ENCODE results near the gene TNFAIP8L3.

DNA sequence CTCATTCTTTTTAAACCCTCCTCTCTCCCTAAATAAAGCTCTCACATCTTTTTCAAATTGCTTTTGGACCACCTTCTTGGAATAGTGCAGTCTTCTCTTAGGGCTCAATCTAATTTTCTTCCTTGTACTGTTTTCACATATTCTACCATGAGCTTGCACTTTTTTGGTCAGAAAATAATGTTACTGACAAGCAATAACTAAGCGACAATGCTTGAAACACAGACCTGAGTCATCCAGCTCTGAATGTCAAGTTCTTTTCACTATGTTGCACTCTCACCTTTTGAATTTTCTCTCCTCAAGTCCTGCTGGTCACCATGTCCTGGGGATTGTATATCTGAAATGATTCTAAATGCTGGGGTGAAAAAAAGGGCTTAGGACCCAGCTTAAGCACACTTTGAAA is 8.9 kb downstream of the TNFAIP8L3 start:
- TF ChIP-seq, protein P1, sequence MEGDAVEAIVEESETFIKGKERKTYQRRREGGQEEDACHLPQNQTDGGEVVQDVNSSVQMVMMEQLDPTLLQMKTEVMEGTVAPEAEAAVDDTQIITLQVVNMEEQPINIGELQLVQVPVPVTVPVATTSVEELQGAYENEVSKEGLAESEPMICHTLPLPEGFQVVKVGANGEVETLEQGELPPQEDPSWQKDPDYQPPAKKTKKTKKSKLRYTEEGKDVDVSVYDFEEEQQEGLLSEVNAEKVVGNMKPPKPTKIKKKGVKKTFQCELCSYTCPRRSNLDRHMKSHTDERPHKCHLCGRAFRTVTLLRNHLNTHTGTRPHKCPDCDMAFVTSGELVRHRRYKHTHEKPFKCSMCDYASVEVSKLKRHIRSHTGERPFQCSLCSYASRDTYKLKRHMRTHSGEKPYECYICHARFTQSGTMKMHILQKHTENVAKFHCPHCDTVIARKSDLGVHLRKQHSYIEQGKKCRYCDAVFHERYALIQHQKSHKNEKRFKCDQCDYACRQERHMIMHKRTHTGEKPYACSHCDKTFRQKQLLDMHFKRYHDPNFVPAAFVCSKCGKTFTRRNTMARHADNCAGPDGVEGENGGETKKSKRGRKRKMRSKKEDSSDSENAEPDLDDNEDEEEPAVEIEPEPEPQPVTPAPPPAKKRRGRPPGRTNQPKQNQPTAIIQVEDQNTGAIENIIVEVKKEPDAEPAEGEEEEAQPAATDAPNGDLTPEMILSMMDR (IDR thresholded peaks at IDR 0.05): no peak
- TF ChIP-seq ZFX (IDR thresholded peaks at IDR 0.05; ENCODE audit: borderline replicate concordance): no peak
